RWPE2 (cell line): ENCODE measurements around the gene PLCG2.

Experiments used
- ATAC-seq: fragments of 200-7000 bp; cut with Tn5 transposase; 3 replicates; pipeline ENCODE4 v1.9.1; 2021; ENCODE audit warnings: low read depth
- DNase-seq: peaks from one replicate; pipeline ENCODE4 v3.0.0-alpha.2; 2020; ENCODE audit warnings: low spot score
- H3K27ac ChIP-seq: fragments of 450-650 bp; 2 replicates; pipeline ENCODE4 v1.5.1; 2017; ENCODE audit warnings: mild to moderate bottlenecking; ENCODE audit not compliant: poor library complexity, severe bottlenecking
- H3K27me3 ChIP-seq: fragments of 250-450 bp; sonication (Bioruptor Pico); 2 replicates; pipeline ENCODE4 v1.5.1; 2021; ENCODE audit warnings: mild to moderate bottlenecking, moderate library complexity; ENCODE audit not compliant: insufficient read depth, poor library complexity, severe bottlenecking
- H3K36me3 ChIP-seq: fragments of 250-450 bp; sonication (Bioruptor Pico); 2 replicates; pipeline ENCODE4 v1.5.1; 2020; ENCODE audit warnings: low read depth, mild to moderate bottlenecking, moderate library complexity
- H3K4me1 ChIP-seq: fragments of 250-450 bp; sonication (Bioruptor Pico); 2 replicates; pipeline ENCODE4 v1.5.1; 2021; ENCODE audit warnings: mild to moderate bottlenecking, moderate library complexity; ENCODE audit not compliant: insufficient read depth, poor library complexity, severe bottlenecking
- H3K4me3 ChIP-seq: fragments of 250-450 bp; sonication (Bioruptor Pico); 2 replicates; pipeline ENCODE4 v1.5.1; 2021; ENCODE audit warnings: mild to moderate bottlenecking, moderate library complexity; ENCODE audit not compliant: severe bottlenecking
- H3K9me3 ChIP-seq: fragments of 250-450 bp; sonication (Bioruptor Pico); 2 replicates; pipeline ENCODE4 v1.5.1; 2021; ENCODE audit warnings: mild to moderate bottlenecking, moderate library complexity; ENCODE audit not compliant: severe bottlenecking
- TF ChIP-seq, protein P1 (sequence below): fragments of 450-650 bp; IDR thresholded peaks from one replicate; pipeline ENCODE4 v1.5.1; 2017; ENCODE audit warnings: mild to moderate bottlenecking, moderate library complexity; ENCODE audit not compliant: poor library complexity, severe bottlenecking

PLCG2 gene

DNA sequence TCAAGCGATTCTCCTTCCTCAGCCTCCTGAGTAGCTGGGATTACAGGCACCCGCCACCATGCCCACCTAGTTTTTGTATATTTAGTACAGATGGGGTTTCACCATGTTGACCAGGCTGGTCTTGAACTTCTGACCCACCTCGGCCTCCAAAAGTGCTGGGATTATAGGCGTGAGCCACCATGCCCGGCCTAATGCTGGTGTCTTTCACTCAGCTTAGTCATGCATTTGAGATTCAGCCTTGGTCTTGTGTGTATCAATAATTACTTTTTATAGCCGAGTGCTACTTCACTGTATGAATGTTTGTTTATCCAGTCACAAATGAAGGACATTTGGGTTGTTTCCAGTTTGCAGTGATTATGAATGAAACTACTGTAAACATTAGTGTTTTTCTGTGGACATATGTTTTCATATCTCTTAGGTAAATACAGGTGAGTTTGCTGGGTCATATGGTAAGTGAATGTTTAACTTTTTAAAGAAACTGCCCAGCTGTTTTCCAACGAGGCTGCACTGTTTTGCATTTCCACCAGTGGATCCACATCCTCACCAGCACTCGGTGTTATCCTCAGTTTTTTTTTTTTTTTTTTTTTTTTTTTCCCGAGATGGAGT is 11.0 kb upstream of the PLCG2 start:
- no peak for DNase-seq
- TF ChIP-seq, protein P1, sequence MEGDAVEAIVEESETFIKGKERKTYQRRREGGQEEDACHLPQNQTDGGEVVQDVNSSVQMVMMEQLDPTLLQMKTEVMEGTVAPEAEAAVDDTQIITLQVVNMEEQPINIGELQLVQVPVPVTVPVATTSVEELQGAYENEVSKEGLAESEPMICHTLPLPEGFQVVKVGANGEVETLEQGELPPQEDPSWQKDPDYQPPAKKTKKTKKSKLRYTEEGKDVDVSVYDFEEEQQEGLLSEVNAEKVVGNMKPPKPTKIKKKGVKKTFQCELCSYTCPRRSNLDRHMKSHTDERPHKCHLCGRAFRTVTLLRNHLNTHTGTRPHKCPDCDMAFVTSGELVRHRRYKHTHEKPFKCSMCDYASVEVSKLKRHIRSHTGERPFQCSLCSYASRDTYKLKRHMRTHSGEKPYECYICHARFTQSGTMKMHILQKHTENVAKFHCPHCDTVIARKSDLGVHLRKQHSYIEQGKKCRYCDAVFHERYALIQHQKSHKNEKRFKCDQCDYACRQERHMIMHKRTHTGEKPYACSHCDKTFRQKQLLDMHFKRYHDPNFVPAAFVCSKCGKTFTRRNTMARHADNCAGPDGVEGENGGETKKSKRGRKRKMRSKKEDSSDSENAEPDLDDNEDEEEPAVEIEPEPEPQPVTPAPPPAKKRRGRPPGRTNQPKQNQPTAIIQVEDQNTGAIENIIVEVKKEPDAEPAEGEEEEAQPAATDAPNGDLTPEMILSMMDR = no peak
- H3K27me3 ChIP-seq = no peaks in the 10 kb centered on the region

DNA sequence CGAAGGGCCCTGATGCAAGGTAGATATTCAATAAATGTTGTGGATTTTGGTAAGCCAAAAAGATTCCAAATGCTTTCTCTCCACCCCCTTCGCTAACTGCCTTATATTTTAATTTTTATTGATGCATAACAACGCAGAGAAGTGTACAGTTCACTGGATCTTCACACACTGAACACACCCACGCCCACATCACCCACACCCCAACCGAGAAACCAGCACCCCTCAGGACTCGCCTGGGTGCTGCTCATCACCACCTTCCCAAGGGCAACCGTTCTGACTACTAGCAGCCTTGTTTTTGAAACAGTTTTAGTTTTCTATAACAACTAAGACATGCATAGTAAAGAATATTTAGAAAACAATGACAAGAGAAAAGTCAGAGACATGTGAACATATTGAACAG is 9.1 kb upstream of the PLCG2 start:
- no peak overlapping the region for H3K4me3 ChIP-seq
- no peaks in the 10 kb centered on the region for H3K4me1 ChIP-seq
- TF ChIP-seq, protein P1 = no peak
- ATAC-seq (no peak), DNase-seq (no peak)
- no peaks in the 10 kb centered on the region for H3K36me3 ChIP-seq
- no peaks in the 10 kb centered on the region for H3K27me3 ChIP-seq
- H3K27ac ChIP-seq = no peak overlapping the region
- no peaks in the 10 kb centered on the region for H3K9me3 ChIP-seq

More for the DNA sequence above, 11.0 kb upstream of the PLCG2 start:
- ATAC-seq = no peak
- H3K4me3 ChIP-seq = no peak overlapping the region
- H3K36me3 ChIP-seq = no peaks in the 10 kb centered on the region
- H3K4me1 ChIP-seq = no peaks in the 10 kb centered on the region
- no peak overlapping the region for H3K27ac ChIP-seq
- H3K9me3 ChIP-seq = no peaks in the 10 kb centered on the region

DNA sequence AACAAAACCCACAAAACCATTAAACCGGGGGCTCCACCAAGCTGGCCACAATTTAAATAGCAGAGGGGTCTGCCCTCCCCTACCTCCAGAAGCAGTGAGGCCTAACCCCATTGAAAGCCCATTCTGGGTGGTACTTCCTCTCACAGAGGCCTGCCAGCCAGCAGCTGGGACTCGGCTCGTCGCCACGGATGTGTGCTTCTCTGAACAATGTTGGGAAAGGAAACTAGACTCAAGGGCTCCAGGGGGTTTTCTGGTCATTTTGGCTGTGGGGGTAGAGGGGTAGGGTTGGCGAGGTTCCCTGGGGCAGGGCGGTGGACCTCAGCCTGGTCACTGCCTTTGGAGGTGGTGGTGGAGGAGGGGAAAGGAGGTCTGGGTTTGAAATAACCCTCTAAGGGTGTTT is 4.7 kb upstream of the PLCG2 start:
- TF ChIP-seq, protein P1 = no peak
- Histone ChIP-seq H3K9me3 (no peaks in the 10 kb centered on the region), H3K27me3 (peaks cover 6% of the 10 kb centered on the region), H3K36me3 (no peaks in the 10 kb centered on the region), H3K4me3 (no peak overlapping the region), H3K4me1 (no peaks in the 10 kb centered on the region), H3K27ac (no peak overlapping the region)
- ATAC-seq (no peak), DNase-seq (no peak)

DNA sequence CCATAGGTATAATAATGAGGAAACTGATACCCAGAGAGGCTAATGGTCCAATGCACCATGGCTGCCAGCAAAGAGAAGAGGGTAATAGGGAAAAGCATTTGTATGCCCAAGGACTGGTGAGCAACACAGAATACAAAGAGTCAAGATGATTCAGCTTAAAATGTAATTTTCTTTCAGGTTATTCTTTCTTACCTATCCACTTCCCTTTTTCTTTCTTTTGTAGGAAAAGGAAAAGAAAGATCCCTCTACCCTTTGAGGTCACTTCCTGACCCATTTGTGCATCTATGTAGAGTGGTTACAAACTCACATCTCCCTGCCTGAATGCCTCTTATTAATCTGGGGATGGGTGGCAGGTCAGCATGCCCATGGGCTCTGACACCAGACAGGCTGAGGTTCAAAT is 3.5 kb upstream of the PLCG2 start:
- DNase-seq = no peak
- H3K36me3 ChIP-seq = no peaks in the 10 kb centered on the region
- peaks cover 14% of the 10 kb centered on the region for H3K27me3 ChIP-seq
- no peak overlapping the region for H3K4me3 ChIP-seq
- no peak for ATAC-seq
- H3K27ac ChIP-seq = no peak overlapping the region
- TF ChIP-seq, protein P1 = no peak
- no peaks in the 10 kb centered on the region for H3K9me3 ChIP-seq
- no peaks in the 10 kb centered on the region for H3K4me1 ChIP-seq

DNA sequence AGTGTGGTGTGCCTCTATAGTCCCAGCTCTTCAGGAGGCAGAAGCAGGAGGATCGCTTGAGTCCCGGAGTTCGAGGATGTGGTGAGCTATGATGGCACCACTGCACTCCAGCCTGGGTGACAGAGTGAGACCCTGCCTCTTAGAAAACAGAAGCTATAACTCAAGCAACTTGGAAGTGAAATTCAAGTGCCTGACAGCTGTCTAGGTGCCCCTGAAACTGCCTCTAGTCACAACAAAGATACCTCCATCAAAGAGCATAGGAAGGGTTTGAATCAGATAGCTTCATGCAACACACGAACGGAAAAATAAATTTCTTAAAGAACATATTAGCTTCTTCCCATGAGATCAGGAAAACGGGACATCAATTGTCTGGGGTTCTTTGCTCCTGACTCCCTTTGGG is 860 bp upstream of the PLCG2 start:
- Histone ChIP-seq H3K27me3 (peaks cover 15% of the 10 kb centered on the region), H3K9me3 (no peaks in the 10 kb centered on the region), H3K36me3 (no peaks in the 10 kb centered on the region), H3K4me1 (no peaks in the 10 kb centered on the region), H3K4me3 (peak overlapping the region; percentile 71), H3K27ac (no peak overlapping the region)
- ATAC-seq (no peak), DNase-seq (no peak)
- TF ChIP-seq, protein P1 = no peak
